ENCODE results near the gene NBAS.

- TF ChIP-seq CTCF (IDR thresholded peaks at IDR 0.05) (no peak), POLR2AphosphoS5 (IDR thresholded peaks at IDR 0.05; ENCODE audit: low read depth, low read length) (no peak), REST (IDR thresholded peaks at IDR 0.05; ENCODE audit: insufficient read depth in 1 of 2, low read depth in 2 of 2, low read length in 1 of 2) (no peak)
Observed at GRCh38 chr2:15456352-15456751, 104.8 kb downstream of the NBAS start.

Data from Panc1 (cell line).